ENCODE measurements around the gene IKZF1. TPM values are rescaled to one million over a fixed set of nuclear protein-coding genes. Genes with fewer than 3 reads are reported as not detected.

The IKZF1 gene
- total RNA-seq, 1 donor from 2014 or later = 8.5 TPM

- Mint-ChIP-seq H3K27ac (ENCODE audit: unreplicated experiment) (no peak overlapping the region), H3K9me3 (no peaks in the 10 kb centered on the region), H3K36me3 (ENCODE audit: low read depth) (peaks cover 7% of the 10 kb centered on the region), H3K4me1 (no peaks in the 10 kb centered on the region), H3K27me3 (ENCODE audit: low read depth) (no peaks in the 10 kb centered on the region), H3K4me3 (no peak overlapping the region)
- no peak for DNase-seq (ENCODE audit: low read depth, low spot score)
- TF ChIP-seq CTCF (conservative IDR thresholded peaks at IDR 0.05) = no peak
Measured at GRCh38 chr7:50393076-50393475, 88.6 kb downstream of the IKZF1 start.

- Mint-ChIP-seq H3K4me3 (no peak overlapping the region), H3K27me3 (ENCODE audit: low read depth) (no peaks in the 10 kb centered on the region), H3K9me3 (no peaks in the 10 kb centered on the region), H3K4me1 (no peaks in the 10 kb centered on the region), H3K36me3 (ENCODE audit: low read depth) (peaks cover 7% of the 10 kb centered on the region), H3K27ac (ENCODE audit: unreplicated experiment) (no peak overlapping the region)
- DNase-seq (ENCODE audit: low read depth, low spot score) = no peak
- TF ChIP-seq CTCF (conservative IDR thresholded peaks at IDR 0.05) = no peak
Measured at GRCh38 chr7:50393547-50394252, 89.2 kb downstream of the IKZF1 start.

DNA sequence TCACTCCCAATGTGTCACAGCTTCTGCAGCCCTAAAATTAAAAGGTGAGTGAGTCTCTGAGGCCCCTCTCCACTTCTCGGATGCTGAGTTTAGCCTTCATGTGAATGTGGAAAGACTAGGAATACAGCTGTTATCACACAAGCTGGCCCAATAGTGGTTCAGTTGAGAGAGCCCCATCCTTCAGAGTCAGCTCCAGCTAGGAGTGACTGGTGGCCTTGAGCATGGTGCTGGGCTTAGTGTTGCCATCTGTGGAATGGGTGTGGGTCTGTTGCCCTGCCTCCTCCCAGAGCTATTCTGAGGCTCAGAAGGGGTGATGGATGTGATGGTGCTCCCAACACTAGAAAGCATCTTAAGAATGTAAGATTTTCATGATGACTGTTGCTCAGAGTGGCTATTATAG, 89.8 kb downstream of the IKZF1 start:
- no peaks in the 10 kb centered on the region for H3K27me3 Mint-ChIP-seq (ENCODE audit: low read depth)
- H3K4me3 Mint-ChIP-seq = no peak overlapping the region
- DNase-seq (ENCODE audit: low read depth, low spot score) = no peak
- H3K4me1 Mint-ChIP-seq = no peaks in the 10 kb centered on the region
- no peak for TF ChIP-seq CTCF (conservative IDR thresholded peaks at IDR 0.05)
- H3K9me3 Mint-ChIP-seq = no peaks in the 10 kb centered on the region
- no peak overlapping the region for H3K27ac Mint-ChIP-seq (ENCODE audit: unreplicated experiment)
- peaks cover 7% of the 10 kb centered on the region for H3K36me3 Mint-ChIP-seq (ENCODE audit: low read depth)

DNA sequence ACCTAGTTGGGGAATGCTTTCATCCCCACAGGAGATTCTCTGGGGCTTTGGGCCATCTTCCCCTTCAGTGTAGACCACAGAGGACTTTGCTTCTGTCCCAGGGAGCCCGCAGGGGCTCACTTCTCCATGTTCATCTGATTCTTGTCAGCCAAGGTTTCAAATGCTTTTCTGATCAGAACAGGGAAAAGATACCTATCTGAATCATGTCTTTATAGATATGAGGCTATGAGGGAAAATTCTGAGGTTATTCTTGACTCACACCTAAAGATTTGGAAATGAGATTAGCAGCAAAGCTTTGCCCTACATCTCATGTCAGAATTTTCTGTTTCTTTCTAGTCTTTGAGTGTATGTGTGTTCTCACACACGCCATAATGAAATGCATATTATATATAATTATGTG, 92.3 kb downstream of the IKZF1 start:
- Mint-ChIP-seq H3K36me3 (ENCODE audit: low read depth) (peaks cover 13% of the 10 kb centered on the region), H3K4me1 (no peaks in the 10 kb centered on the region), H3K9me3 (no peaks in the 10 kb centered on the region), H3K27me3 (ENCODE audit: low read depth) (no peaks in the 10 kb centered on the region), H3K4me3 (no peak overlapping the region), H3K27ac (ENCODE audit: unreplicated experiment) (no peak overlapping the region)
- DNase-seq (ENCODE audit: low read depth, low spot score) = no peak
- no peak for TF ChIP-seq CTCF (conservative IDR thresholded peaks at IDR 0.05)

- Mint-ChIP-seq H3K4me1 (no peaks in the 10 kb centered on the region), H3K27ac (ENCODE audit: unreplicated experiment) (no peak overlapping the region), H3K4me3 (no peak overlapping the region), H3K9me3 (no peaks in the 10 kb centered on the region), H3K36me3 (ENCODE audit: low read depth) (peaks cover 13% of the 10 kb centered on the region), H3K27me3 (ENCODE audit: low read depth) (no peaks in the 10 kb centered on the region)
- DNase-seq (ENCODE audit: low read depth, low spot score) = no peak
- no peak for TF ChIP-seq CTCF (conservative IDR thresholded peaks at IDR 0.05)
Measured at GRCh38 chr7:50397320-50397970, 92.9 kb downstream of the IKZF1 start.
